CD14-positive monocyte (primary cell): ENCODE results near the gene PAX8. TPM values are rescaled to one million over a fixed set of nuclear protein-coding genes. Genes with fewer than 3 reads are reported as not detected.

Experiments
- DNase-seq, 3 donors: peaks; one replicate each; pipeline ENCODE4 v3.0.0-alpha.2; 2011 to 2022
- H2AFZ ChIP-seq: 2 replicates; pipeline ENCODE4 v1.6.0; 2012; ENCODE audit warnings: mild to moderate bottlenecking, low read depth, low read length, inconsistent platforms; ENCODE audit not compliant: insufficient read depth, poor library complexity, severe bottlenecking
- H3K27ac ChIP-seq, 2 donors: 1 replicate in 1 of 2; 2 replicates in 1 of 2; pipeline ENCODE4 v1.5.1; 2012 to 2013; ENCODE audit warnings: low read length in 2 of 2, control low read depth in 1 of 2, inconsistent platforms in 1 of 2, low read depth in 1 of 2, mild to moderate bottlenecking in 1 of 2
- H3K27me3 ChIP-seq, 2 donors: one replicate each; pipeline versions ENCODE4 v1.6.0 to v1.6.1; 2011 to 2013; ENCODE audit warnings: low read length in 2 of 2; ENCODE audit not compliant: control insufficient read depth in 2 of 2, insufficient read depth in 2 of 2
- H3K36me3 ChIP-seq, 2 donors: replicated peaks in 1 of 2; 1 replicate in 1 of 2; 2 replicates in 1 of 2; pipeline versions ENCODE4 v1.5.1 to v1.6.1; 2012 to 2013; ENCODE audit warnings: low read length in 2 of 2, control low read depth in 1 of 2, inconsistent platforms in 1 of 2, mild to moderate bottlenecking in 1 of 2; ENCODE audit not compliant: insufficient read depth in 2 of 2, control insufficient read depth in 1 of 2
- H3K4me1 ChIP-seq, 2 donors: 1 replicate in 1 of 2; 2 replicates in 1 of 2; pipeline versions ENCODE4 v1.5.1 to v1.6.1; 2012 to 2013; ENCODE audit warnings: low read length in 2 of 2, control low read depth in 1 of 2, inconsistent platforms in 1 of 2, mild to moderate bottlenecking in 1 of 2, moderate library complexity in 1 of 2; ENCODE audit not compliant: insufficient read depth in 2 of 2, control insufficient read depth in 1 of 2
- H3K4me2 ChIP-seq: replicated peaks from 2 replicates; pipeline ENCODE3; 2012; ENCODE audit warnings: low read length, moderate library complexity, mild to moderate bottlenecking; ENCODE audit not compliant: poor library complexity, severe bottlenecking; ENCODE audit errors: extremely low read depth
- H3K4me3 ChIP-seq, 3 experiments: fragments of 200-600 bp in 1 of 3; sonication (generic) in 1 of 3; replicated peaks in 1 of 3; 1 replicate in 2 of 3; 2 replicates in 1 of 3; pipeline ENCODE4 v1.5.1; 2011 to 2013; ENCODE audit warnings: low read length in 3 of 3, mild to moderate bottlenecking in 3 of 3, control low read depth in 2 of 3, low read depth in 2 of 3, inconsistent platforms in 1 of 3, moderate library complexity in 1 of 3
- H3K79me2 ChIP-seq: 2 replicates; pipeline ENCODE4 v1.6.0; 2012; ENCODE audit warnings: mild to moderate bottlenecking, control low read depth, inconsistent platforms, low read length, moderate library complexity; ENCODE audit not compliant: insufficient read depth
- H3K9ac ChIP-seq: 2 replicates; pipeline ENCODE4 v1.6.0; 2017; ENCODE audit warnings: low read length, mild to moderate bottlenecking; ENCODE audit not compliant: insufficient read depth, poor library complexity, severe bottlenecking
- H3K9me3 ChIP-seq, 2 donors: replicated peaks in 1 of 2; 1 replicate in 1 of 2; 2 replicates in 1 of 2; pipeline versions ENCODE4 v1.5.1 to v1.6.1; 2012 to 2013; ENCODE audit warnings: low read length in 2 of 2, control low read depth in 1 of 2; ENCODE audit not compliant: control insufficient read depth in 1 of 2, insufficient read depth in 1 of 2
- H4K20me1 ChIP-seq: 2 replicates; pipeline ENCODE4 v1.6.0; 2012; ENCODE audit warnings: mild to moderate bottlenecking, low read length, control low read depth, moderate library complexity; ENCODE audit not compliant: insufficient read depth
- H3K27ac Mint-ChIP-seq, 7 donors: one replicate each; pipeline ENCODE4 v1.8.0; 2020; ENCODE audit warnings: mild to moderate bottlenecking in 7 of 7, mixed read lengths in 7 of 7, moderate library complexity in 6 of 7, inconsistent platforms in 2 of 7
- H3K27me3 Mint-ChIP-seq, 3 donors: one replicate each; pipeline ENCODE4 v1.8.0; 2021 to 2022; ENCODE audit warnings: low read depth in 3 of 3, mild to moderate bottlenecking in 3 of 3, mixed read lengths in 3 of 3, moderate library complexity in 3 of 3, inconsistent platforms in 1 of 3
- H3K36me3 Mint-ChIP-seq, 2 donors: one replicate each; pipeline ENCODE4 v1.8.0; 2020; ENCODE audit warnings: mixed read lengths in 2 of 2, inconsistent platforms in 1 of 2, mild to moderate bottlenecking in 1 of 2
- H3K4me1 Mint-ChIP-seq: one replicate; pipeline ENCODE4 v1.8.0; 2020; ENCODE audit warnings: mild to moderate bottlenecking, mixed read lengths
- H3K4me3 Mint-ChIP-seq, 2 donors: one replicate each; pipeline ENCODE4 v1.8.0; 2020; ENCODE audit warnings: mild to moderate bottlenecking in 2 of 2, mixed read lengths in 2 of 2, moderate library complexity in 1 of 2
- H3K9me3 Mint-ChIP-seq, 7 donors: one replicate each; pipeline ENCODE4 v1.8.0; 2020 to 2022; ENCODE audit warnings: mixed read lengths in 7 of 7, mild to moderate bottlenecking in 6 of 7, moderate library complexity in 6 of 7, inconsistent platforms in 2 of 7
- WGBS: methylation state at CpG from one replicate; pipeline ENCODE4 v1.1.5; 2013; ENCODE audit warnings: missing lambda C conversion rate; ENCODE audit not compliant: insufficient coverage; 5-methylcytosine and 5-hydroxymethylcytosine counted together
- intact Hi-C, 2 donors: fragments of 100-400 bp; cut with micrococcal nuclease; formaldehyde crosslinking; loops; one replicate each; pipeline versions ENCODE4 v1.15.0 to v1.15.1; 2023
- polyA plus RNA-seq, 3 donors: library from polyadenylated mRNA; depleted of rRNA in 1 of 3; unstranded in 2 of 3; stranded (reverse) in 1 of 3; fragments of 300-500 nt in 2 of 3; fragments of >200 nt in 1 of 3; fragmentation: Illumina TruSeq in 2 of 3; gene quantifications; 1 replicate in 2 of 3; 2 replicates in 1 of 3; pipeline ENCODE4 v1.2.3, GENCODE V29; 2012 to 2021
- TF ChIP-seq, protein P1 (sequence below): fragments of 200-600 bp; IDR thresholded peaks from one replicate; pipeline ENCODE4 v1.8.0; 2022; ENCODE audit warnings: antibody characterized with exemption, mild to moderate bottlenecking

The PAX8 gene
- polyA plus RNA-seq, 3 donors, result 0.26 to 0.47 (median 0.36) TPM

DNA sequence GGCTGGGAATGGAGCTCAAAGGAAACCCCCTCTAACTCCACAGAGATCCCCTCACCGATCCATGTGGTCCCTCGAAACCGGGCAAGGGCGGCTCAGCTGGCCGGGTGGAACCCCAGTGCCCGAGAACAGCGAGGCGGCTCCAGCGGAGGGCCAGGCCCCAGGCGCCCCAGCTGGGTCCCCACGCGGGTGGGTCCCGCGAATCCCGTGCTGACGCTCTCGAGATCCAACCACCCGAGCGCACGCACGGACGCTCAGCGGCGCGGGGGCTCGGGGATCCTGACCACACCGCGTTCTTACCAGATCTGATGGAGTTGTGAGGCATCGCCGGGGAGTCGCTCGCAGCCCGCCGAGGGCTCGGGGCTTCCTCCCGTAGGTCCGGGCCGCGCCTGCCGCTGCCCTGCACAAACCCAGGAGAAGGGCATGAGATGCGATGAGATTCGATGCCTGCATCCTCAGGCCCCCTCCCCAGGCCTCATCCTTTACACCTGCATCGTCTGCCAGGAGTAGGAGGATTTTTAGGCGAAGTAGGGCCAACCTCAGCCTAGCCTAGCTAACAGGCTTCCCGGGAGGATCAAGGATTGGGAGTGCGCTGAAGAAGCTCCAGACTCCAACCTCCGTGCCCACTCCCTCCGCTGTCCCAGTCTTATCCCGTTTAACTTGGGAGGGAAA lies 514 bp downstream of the PAX8 start:
- Histone ChIP-seq H3K4me2 (peak overlapping the region; percentile 24), H3K9ac (no peak overlapping the region), H3K9me3 (peaks cover 0 to 32% of the 10 kb centered on the region in 2 donors), H3K27me3 (peaks cover 58 to 65% of the 10 kb centered on the region in 2 donors), H4K20me1 (no peaks in the 10 kb centered on the region), H3K36me3 (no peaks in the 10 kb centered on the region), H3K4me3 (no peak overlapping the region), H3K79me2 (no peaks in the 10 kb centered on the region), H3K4me1 (peaks cover 32 to 34% of the 10 kb centered on the region in 2 donors), H2AFZ (no peak overlapping the region), H3K27ac (no peak overlapping the region)
- WGBS, result 18% methylated on average over 47 of the region's 49 CpGs
- Mint-ChIP-seq H3K27ac (no peak overlapping the region), H3K4me3 (peak overlapping the region in 1 of 2 donors; percentile 77), H3K4me1 (peaks cover 42% of the 10 kb centered on the region), H3K9me3 (peaks cover 0 to 14% (median 7%) of the 10 kb centered on the region in 7 donors), H3K27me3 (peaks cover 71 to 74% (median 73%) of the 10 kb centered on the region in 3 donors), H3K36me3 (peaks cover 0 to 17% of the 10 kb centered on the region in 2 donors)
- DNase-seq, result no peak
- intact Hi-C loops, result no loop called here
- TF ChIP-seq, protein P1, sequence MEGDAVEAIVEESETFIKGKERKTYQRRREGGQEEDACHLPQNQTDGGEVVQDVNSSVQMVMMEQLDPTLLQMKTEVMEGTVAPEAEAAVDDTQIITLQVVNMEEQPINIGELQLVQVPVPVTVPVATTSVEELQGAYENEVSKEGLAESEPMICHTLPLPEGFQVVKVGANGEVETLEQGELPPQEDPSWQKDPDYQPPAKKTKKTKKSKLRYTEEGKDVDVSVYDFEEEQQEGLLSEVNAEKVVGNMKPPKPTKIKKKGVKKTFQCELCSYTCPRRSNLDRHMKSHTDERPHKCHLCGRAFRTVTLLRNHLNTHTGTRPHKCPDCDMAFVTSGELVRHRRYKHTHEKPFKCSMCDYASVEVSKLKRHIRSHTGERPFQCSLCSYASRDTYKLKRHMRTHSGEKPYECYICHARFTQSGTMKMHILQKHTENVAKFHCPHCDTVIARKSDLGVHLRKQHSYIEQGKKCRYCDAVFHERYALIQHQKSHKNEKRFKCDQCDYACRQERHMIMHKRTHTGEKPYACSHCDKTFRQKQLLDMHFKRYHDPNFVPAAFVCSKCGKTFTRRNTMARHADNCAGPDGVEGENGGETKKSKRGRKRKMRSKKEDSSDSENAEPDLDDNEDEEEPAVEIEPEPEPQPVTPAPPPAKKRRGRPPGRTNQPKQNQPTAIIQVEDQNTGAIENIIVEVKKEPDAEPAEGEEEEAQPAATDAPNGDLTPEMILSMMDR, result no peak

DNA sequence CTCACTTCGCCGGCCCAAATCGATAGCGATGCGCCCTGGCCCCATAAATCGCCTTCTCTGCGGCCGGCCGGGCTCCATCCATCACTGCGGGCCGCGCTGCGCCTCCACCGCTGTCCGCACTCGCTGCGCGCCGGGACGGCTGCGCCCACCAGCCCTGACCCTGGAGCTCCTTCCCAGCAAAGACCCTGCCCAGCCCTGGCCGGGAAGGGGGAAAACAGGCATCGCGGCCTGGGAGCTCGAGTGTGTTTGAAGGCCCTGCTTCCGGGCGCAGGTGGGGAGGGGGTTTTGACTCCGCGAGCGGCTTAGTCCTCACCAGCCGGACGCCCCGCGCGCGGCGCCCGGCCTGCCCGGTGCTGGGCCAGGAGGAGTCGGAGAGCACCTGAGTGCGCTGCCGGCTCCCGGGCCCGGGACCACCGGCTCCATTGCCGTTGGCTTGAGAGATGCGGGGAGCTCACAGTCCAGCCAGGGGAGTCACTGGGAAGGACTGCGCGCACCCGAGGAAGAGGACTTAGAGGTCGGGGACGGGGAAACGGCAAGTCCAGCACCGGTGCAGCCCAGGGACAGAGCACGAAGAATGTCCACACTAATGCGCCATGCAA lies 1.1 kb downstream of the PAX8 start:
- H3K9me3 Mint-ChIP-seq, result peaks cover 0 to 14% (median 7%) of the 10 kb centered on the region in 7 donors
- no peaks in the 10 kb centered on the region for H4K20me1 ChIP-seq
- peaks cover 38% of the 10 kb centered on the region for H3K4me1 Mint-ChIP-seq
- no peak overlapping the region for H3K4me3 ChIP-seq
- H3K27me3 Mint-ChIP-seq, result peaks cover 78 to 80% (median 79%) of the 10 kb centered on the region in 3 donors
- H3K36me3 Mint-ChIP-seq, result peaks cover 0 to 19% of the 10 kb centered on the region in 2 donors
- no peak overlapping the region for H3K9ac ChIP-seq
- no peak for DNase-seq
- TF ChIP-seq, protein P1, result no peak
- no peak overlapping the region for H3K27ac Mint-ChIP-seq
- H3K36me3 ChIP-seq, result no peaks in the 10 kb centered on the region
- WGBS, result 2% methylated on average over 52 of the region's 56 CpGs
- peaks cover 65 to 71% of the 10 kb centered on the region in 2 donors for H3K27me3 ChIP-seq
- H3K4me1 ChIP-seq, result peaks cover 26 to 28% of the 10 kb centered on the region in 2 donors
- H3K4me2 ChIP-seq, result peak overlapping the region; percentile 24
- peak overlapping the region in 1 of 2 donors; percentile 77 for H3K4me3 Mint-ChIP-seq
- H3K9me3 ChIP-seq, result peaks cover 0 to 32% of the 10 kb centered on the region in 2 donors
- H3K79me2 ChIP-seq, result no peaks in the 10 kb centered on the region
- intact Hi-C loops, result no loop called here
- H2AFZ ChIP-seq, result no peak overlapping the region
- H3K27ac ChIP-seq, result no peak overlapping the region
